RPMI8226 (cell line): ENCODE measurements around the gene COX7A2L.

ENCODE experiments used
- DNase-seq: peaks from one replicate; pipeline ENCODE4 v3.0.0-alpha.2; 2015

The COX7A2L gene

GRCh38 chr2:42315844-42316470 is 45.1 kb downstream of the COX7A2L start:
- DNase-seq, result no peak

GRCh38 chr2:42314892-42315468 is 46.0 kb downstream of the COX7A2L start:
- DNase-seq, result no peak

- no peak for DNase-seq
These were observed 48.9 kb downstream of the COX7A2L start for GRCh38 chr2:42312106-42312505.

GRCh38 chr2:42310007-42310515 is 51.0 kb downstream of the COX7A2L start:
- DNase-seq, result no peak

GRCh38 chr2:42309366-42309765 is 51.7 kb downstream of the COX7A2L start:
- DNase-seq, result no peak

GRCh38 chr2:42307180-42307579 is 53.8 kb downstream of the COX7A2L start:
- DNase-seq, result no peak

GRCh38 chr2:42304059-42304713 is 56.8 kb downstream of the COX7A2L start:
- no peak for DNase-seq

GRCh38 chr2:42303252-42303651 is 57.8 kb downstream of the COX7A2L start:
- DNase-seq, result no peak

GRCh38 chr2:42300527-42300926 is 60.5 kb downstream of the COX7A2L start:
- DNase-seq, result no peak
